Psoas muscle (tissue), 8 donors: ENCODE measurements around the gene SIL1. TPM values are rescaled to one million over a fixed set of nuclear protein-coding genes. Genes with fewer than 3 reads are reported as not detected.

Experiments used
- ATAC-seq, 4 donors: fragments of 200-7000 bp; cut with Tn5 transposase; one replicate each; pipeline ENCODE4 v1.9.1; 2020; ENCODE audit warnings: moderate library complexity in 3 of 4, mild to moderate bottlenecking in 2 of 4
- DNase-seq, 2 donors: peaks; one replicate each; pipeline ENCODE4 v3.0.0-alpha.2; 2020
- H3K27ac ChIP-seq: fragments of 200-600 bp; one replicate; pipeline ENCODE4 v1.8.0; 2022
- H3K27me3 ChIP-seq, 3 donors: fragments of 200-600 bp in 1 of 3; one replicate each; pipeline versions ENCODE4 v1.6.1 to v1.8.0; 2013 to 2022; ENCODE audit warnings: low read length in 2 of 3, mild to moderate bottlenecking in 2 of 3, moderate library complexity in 1 of 3; ENCODE audit not compliant: insufficient read depth in 3 of 3
- H3K36me3 ChIP-seq, 2 donors: fragments of 200-600 bp in 1 of 2; one replicate each; pipeline versions ENCODE4 v1.6.1 to v1.8.0; 2013 to 2022; ENCODE audit warnings: low read depth in 1 of 2, mild to moderate bottlenecking in 1 of 2, moderate library complexity in 1 of 2; ENCODE audit not compliant: insufficient read depth in 1 of 2
- H3K4me1 ChIP-seq: fragments of 200-600 bp; one replicate; pipeline ENCODE4 v1.8.0; 2022
- H3K4me3 ChIP-seq: fragments of 200-600 bp; one replicate; pipeline ENCODE4 v1.8.0; 2022; ENCODE audit warnings: mild to moderate bottlenecking
- H3K9me3 ChIP-seq: fragments of 200-600 bp; one replicate; pipeline ENCODE4 v1.8.0; 2022
- CTCF ChIP-seq: fragments of 200-600 bp; IDR thresholded peaks from one replicate; pipeline ENCODE4 v1.8.0; 2022; ENCODE audit warnings: antibody characterized with exemption
- WGBS, 3 donors: extraction: QIAGEN DNeasy Blood & Tissue Kit; methylation state at CpG; one replicate each; pipeline versions ENCODE4 v1.1.6 to v1.1.7; 2013; 5-methylcytosine and 5-hydroxymethylcytosine counted together
- intact Hi-C, 2 donors: fragments of 100-400 bp; cut with DNase I; formaldehyde crosslinking; loops; one replicate each; pipeline versions ENCODE4 v1.11.0 to v1.14.2; 2022
- polyA plus RNA-seq, 3 donors: library from polyadenylated mRNA; stranded (reverse); fragments of 200-250 nt; gene quantifications; one replicate each; pipeline ENCODE4 v1.2.3, GENCODE V29; 2013
- total RNA-seq, 4 donors: library from RNA; stranded (reverse); fragmentation: NEBNext Ultra II Directional in 2 of 4; extraction: Animal tissue kit (Norgen Biotek cat#: 25700) in 2 of 4; gene quantifications; one replicate each; pipeline versions ENCODE4 v1.2.1 to v1.2.4, GENCODE V29; 2021 to 2023
- donor health status: healthy with polysubstance abuse.
- donor health status: DM: no; HTN: no; CAD: no; lungs with moderate emphysema.
- donor health status: Bipolar disorder and iron deficiency.
- donor health status: healthy.
- donor health status: DM: yes; HTN: yes; CAD: no.
- donor health status: DM: no; HTN: no; CAD: no.
- donor health status: DM: no; HTN: no; CAD: no.
- donor health status: DM: yes; HTN: yes; CAD: no.

Gene SIL1
- total and polyA plus RNA-seq, 7 donors = 27.1 to 52.9 (median 41.0) TPM

DNA sequence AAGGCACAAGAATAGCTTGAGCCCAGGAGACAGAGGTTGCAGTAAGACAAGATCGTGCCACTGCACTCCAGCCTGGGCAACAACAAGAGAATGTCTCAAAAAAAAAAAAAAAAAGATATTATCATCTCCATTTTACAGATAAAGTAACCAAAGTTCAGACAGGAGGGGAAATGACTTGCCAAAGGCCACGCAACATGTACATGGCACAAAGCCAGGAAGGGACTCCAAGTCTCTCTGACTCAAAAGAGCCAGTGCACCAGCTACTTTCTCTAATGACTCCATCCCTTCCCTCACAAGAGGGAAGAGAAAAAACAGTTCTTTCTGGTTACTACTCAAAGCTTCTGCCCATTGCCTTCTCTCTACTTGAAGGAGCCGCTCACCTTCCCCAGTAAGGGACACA, 34.1 kb downstream of the SIL1 start:
- ATAC-seq (no peak), DNase-seq (no peak)
- WGBS, 3 donors = 81 to 88% (median 83%) methylated on average over 3 of the region's 3 CpGs
- TF ChIP-seq CTCF = no peak
- Histone ChIP-seq H3K4me3 (no peak overlapping the region), H3K9me3 (no peaks in the 10 kb centered on the region), H3K27ac (no peak overlapping the region), H3K4me1 (peaks cover 7% of the 10 kb centered on the region), H3K36me3 (no peaks in the 10 kb centered on the region), H3K27me3 (no peaks in the 10 kb centered on the region)
- intact Hi-C loops = no loop called here

DNA sequence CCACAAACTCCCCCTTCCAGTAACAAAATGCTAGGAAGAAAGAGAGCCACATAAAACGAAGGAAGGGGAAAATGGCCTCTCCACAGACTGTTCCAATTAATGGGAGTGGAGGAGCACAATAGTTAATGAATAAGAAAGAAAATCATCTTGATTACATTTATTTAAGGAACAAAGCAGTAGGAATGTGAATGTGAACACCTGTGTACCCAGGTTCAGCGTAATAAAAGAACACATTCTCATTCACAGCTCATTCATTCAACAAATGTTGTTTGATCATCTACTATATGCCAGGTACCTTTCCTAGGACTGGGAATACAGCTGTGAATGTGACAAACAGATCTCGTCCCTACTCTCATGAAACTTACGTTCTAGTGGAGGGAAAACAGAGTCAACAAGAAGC, 35.7 kb downstream of the SIL1 start:
- intact Hi-C loops = no loop called here
- ATAC-seq = no peak
- 91 to 94% (median 94%) methylated on average over 4 of the region's 4 CpGs for WGBS, 3 donors
- H3K36me3 ChIP-seq = peaks cover 0 to 3% of the 10 kb centered on the region in 2 donors
- H3K4me1 ChIP-seq = peaks cover 13% of the 10 kb centered on the region
- no peak overlapping the region for H3K27ac ChIP-seq
- no peaks in the 10 kb centered on the region for H3K9me3 ChIP-seq
- H3K4me3 ChIP-seq = no peak overlapping the region
- no peaks in the 10 kb centered on the region for H3K27me3 ChIP-seq
- TF ChIP-seq CTCF = no peak
- no peak for DNase-seq

DNA sequence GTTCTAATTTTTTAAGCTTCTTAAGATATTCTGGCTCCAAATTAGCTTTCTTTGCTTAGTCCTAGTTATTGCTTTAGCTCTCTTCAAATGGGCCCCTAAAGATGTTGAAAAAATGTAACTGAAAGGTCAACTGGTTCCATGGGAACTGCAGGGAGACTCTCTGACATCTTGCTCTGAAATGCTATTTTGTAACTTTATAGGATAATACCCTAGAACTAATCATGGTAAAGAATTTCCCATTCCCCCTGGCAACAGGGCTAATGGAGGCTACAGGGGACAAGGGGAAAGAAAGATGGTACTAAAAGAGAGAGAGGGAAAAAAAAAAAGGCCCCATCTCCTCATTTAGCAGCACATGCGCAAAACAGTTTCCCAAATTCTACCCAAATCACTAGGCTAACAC, 39.4 kb downstream of the SIL1 start:
- H3K27ac ChIP-seq = no peak overlapping the region
- H3K9me3 ChIP-seq = peaks cover 5% of the 10 kb centered on the region
- TF ChIP-seq CTCF = no peak
- WGBS, 3 donors = 100% methylated on average over 1 of the region's 1 CpG
- no peaks in the 10 kb centered on the region for H3K27me3 ChIP-seq
- peaks cover 13% of the 10 kb centered on the region for H3K4me1 ChIP-seq
- intact Hi-C loops = no loop called here
- H3K36me3 ChIP-seq = peaks cover 0 to 3% of the 10 kb centered on the region in 2 donors
- no peak overlapping the region for H3K4me3 ChIP-seq
- DNase-seq (no peak), ATAC-seq (no peak)

- Histone ChIP-seq H3K4me1 (peaks cover 13% of the 10 kb centered on the region), H3K9me3 (peaks cover 5% of the 10 kb centered on the region), H3K27ac (no peak overlapping the region), H3K4me3 (no peak overlapping the region), H3K27me3 (no peaks in the 10 kb centered on the region), H3K36me3 (peaks cover 0 to 3% of the 10 kb centered on the region in 2 donors)
- intact Hi-C loops = no loop called here
- DNase-seq = no peak
- TF ChIP-seq CTCF = no peak
- no peak for ATAC-seq
Observed at GRCh38 chr5:139157556-139157955, 40.6 kb downstream of the SIL1 start.

- Histone ChIP-seq H3K4me1 (peaks cover 13% of the 10 kb centered on the region), H3K27me3 (no peaks in the 10 kb centered on the region), H3K27ac (no peak overlapping the region), H3K36me3 (peaks cover 0 to 3% of the 10 kb centered on the region in 2 donors), H3K9me3 (peaks cover 5% of the 10 kb centered on the region), H3K4me3 (no peak overlapping the region)
- TF ChIP-seq CTCF = no peak
- DNase-seq (no peak), ATAC-seq (no peak)
- intact Hi-C loops = no loop called here
- WGBS, 3 donors = 86 to 100% (median 100%) methylated on average over 1 of the region's 1 CpG
Observed at GRCh38 chr5:139156814-139157213, 41.4 kb downstream of the SIL1 start.
